Lower leg skin (tissue), 4 donors: ENCODE data around the gene ZNF385A. TPM values are rescaled to one million over a fixed set of nuclear protein-coding genes. Genes with fewer than 3 reads are reported as not detected.
A peak's percentile ranks its signal among the peaks of the same experiment; 100 is the strongest.

Experiments
- DNase-seq, 2 donors: peaks; one replicate each; pipeline ENCODE4 v3.0.0-alpha.2; 2019; ENCODE audit warnings: low spot score in 2 of 2
- H3K4me3 ChIP-seq: fragments of 200-600 bp; sonication (generic); 2 replicates; pipeline ENCODE4 v1.5.1; 2017; ENCODE audit warnings: mild to moderate bottlenecking, low read depth; ENCODE audit not compliant: poor library complexity, severe bottlenecking
- POLR2A ChIP-seq, 2 donors: fragments of 450-650 bp; IDR thresholded peaks; one replicate each; pipeline ENCODE4 v1.6.1; 2016 to 2017; ENCODE audit warnings: antibody characterized with exemption in 2 of 2, mild to moderate bottlenecking in 1 of 2, moderate library complexity in 1 of 2
- WGBS, 2 donors: methylation state at CpG; one replicate each; pipeline ENCODE4 v1.1.5; 2018; 5-methylcytosine and 5-hydroxymethylcytosine counted together
- intact Hi-C: fragments of 100-400 bp; cut with DNase I; formaldehyde crosslinking; loops from one replicate; pipeline ENCODE4 v1.15.0; 2023; ENCODE audit warnings: low total_unique reads
- total RNA-seq, 4 donors: library from RNA; depleted of rRNA; stranded (reverse); fragments of >200 nt; gene quantifications; one replicate each; pipeline ENCODE4 v1.1.0, GENCODE V29; 2016
- TF ChIP-seq, protein P1 (sequence below), 3 donors: fragments of 450-650 bp; IDR thresholded peaks; one replicate each; pipeline ENCODE4 v1.5.1; 2016; ENCODE audit warnings: antibody characterized with exemption in 3 of 3, mild to moderate bottlenecking in 3 of 3, moderate library complexity in 2 of 3

The ZNF385A gene
- total RNA-seq, 4 donors from 2014 or later: 89.0 to 183 (median 146) TPM

DNA sequence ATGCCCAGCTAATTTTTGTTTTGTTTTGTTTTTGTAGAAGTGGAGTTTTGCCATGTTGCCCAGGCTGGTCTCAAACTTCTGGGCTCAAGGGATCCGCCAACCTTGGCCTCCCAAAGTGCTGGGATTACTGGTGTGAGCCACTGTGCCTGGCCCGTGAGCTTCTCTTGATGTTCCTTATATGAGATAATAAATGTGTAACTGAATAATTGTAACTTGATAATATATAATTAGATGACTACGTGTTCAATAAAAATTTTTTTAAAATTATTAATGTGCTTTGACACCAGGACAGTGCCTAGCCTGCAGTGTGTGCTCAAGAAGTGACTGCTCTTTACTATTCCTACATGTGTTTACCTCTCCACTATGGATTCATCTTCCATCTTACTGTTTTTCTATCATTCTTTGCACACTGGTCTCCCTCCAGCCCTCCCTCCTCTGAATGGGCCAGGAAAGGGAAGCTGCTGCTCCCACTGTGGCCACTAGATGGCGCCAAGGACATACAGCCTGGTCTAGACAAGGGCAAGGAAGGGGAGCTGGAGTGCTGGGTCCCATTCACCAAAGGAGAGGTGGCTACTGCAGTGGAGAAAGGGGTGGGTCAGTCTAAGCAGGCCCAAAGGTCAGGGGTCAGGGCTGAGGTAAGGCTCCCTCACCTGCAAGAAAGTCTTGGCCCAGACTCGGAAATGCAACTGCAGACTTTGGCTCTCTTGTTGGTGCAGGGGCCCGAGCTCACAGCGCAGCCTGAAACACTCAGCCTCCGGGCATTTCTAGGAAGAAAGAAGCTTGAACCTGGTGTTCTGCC lies 14.7 kb upstream of the ZNF385A start:
- WGBS, 2 donors: 67 to 73% methylated on average over 8 of the region's 8 CpGs
- H3K4me3 ChIP-seq: no peak overlapping the region
- DNase-seq: peak; percentile 86 to 98
- no peak for TF ChIP-seq POLR2A (IDR thresholded peaks at IDR 0.05)
- TF ChIP-seq, protein P1, sequence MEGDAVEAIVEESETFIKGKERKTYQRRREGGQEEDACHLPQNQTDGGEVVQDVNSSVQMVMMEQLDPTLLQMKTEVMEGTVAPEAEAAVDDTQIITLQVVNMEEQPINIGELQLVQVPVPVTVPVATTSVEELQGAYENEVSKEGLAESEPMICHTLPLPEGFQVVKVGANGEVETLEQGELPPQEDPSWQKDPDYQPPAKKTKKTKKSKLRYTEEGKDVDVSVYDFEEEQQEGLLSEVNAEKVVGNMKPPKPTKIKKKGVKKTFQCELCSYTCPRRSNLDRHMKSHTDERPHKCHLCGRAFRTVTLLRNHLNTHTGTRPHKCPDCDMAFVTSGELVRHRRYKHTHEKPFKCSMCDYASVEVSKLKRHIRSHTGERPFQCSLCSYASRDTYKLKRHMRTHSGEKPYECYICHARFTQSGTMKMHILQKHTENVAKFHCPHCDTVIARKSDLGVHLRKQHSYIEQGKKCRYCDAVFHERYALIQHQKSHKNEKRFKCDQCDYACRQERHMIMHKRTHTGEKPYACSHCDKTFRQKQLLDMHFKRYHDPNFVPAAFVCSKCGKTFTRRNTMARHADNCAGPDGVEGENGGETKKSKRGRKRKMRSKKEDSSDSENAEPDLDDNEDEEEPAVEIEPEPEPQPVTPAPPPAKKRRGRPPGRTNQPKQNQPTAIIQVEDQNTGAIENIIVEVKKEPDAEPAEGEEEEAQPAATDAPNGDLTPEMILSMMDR (IDR thresholded peaks at IDR 0.05): peak in 1 of 3 donors; percentile 92
- intact Hi-C loops: no loop called here

DNA sequence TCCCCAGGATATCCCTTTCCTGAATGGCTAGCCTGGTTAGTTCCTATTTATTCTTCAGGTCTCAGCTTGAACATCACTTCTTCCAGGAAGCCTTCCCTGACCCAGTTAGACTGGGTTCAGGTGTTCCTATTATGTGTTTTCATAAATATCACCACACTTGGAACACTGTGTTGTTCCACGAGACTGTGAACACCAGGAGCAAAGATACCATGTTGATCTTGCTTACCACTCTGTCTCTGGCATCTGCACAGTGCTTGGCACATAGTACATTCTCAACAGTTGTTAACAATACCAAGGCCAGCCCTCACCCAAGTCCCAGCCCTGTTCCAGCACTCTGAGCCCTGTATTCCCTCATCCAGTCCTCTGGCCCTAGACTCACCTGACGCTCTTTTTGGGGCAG lies 13.7 kb upstream of the ZNF385A start:
- TF ChIP-seq, protein P1 (IDR thresholded peaks at IDR 0.05): no peak
- no peak for TF ChIP-seq POLR2A (IDR thresholded peaks at IDR 0.05)
- DNase-seq: no peak

DNA sequence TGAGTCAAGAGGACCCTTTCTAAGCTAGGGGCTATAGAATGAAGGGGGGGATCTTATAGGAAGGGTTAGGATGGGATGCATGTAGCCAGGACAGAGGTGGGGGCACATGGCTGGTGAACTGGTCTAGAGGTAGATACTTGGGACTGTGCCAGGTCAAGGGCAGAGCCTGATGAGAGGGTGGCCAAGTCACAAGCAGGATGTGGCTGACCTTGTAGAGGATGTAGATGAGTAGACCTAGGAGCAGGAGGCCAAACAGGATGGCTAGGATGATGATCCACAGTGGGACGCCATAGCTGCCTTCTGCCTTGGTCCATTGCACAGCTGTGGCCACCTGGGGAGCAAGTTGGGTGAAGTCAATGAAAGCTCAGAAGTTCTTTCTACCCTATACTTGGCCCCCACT lies 12.6 kb upstream of the ZNF385A start:
- 100% methylated on average over 1 of the region's 1 CpG for WGBS, 2 donors

More for the DNA sequence above, 13.7 kb upstream of the ZNF385A start:
- 85 to 86% methylated on average over 2 of the region's 2 CpGs for WGBS, 2 donors
- H3K4me3 ChIP-seq: no peak overlapping the region
- intact Hi-C loops: no loop called here

DNA sequence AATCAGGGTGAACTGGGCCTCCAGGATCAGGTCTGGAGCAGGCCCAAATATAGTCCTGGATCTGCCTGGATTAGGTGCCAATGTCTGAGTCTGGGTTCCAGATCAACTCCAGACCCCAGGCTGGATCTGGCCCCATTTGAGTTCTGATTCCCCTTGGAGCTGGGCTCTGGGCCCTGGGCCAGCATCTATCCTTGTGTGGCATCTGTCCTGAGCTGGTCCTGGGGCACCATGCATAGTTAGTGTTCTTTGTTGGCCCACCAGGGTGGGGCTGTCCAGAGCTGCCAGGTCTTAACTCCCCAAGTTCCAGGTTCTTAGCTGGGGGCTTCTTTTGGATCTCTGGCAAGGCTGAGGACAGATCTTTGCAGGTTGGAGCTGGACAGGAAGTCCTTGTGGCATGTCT lies 11.0 kb upstream of the ZNF385A start:
- TF ChIP-seq, protein P1 (IDR thresholded peaks at IDR 0.05): no peak
- no peak for TF ChIP-seq POLR2A (IDR thresholded peaks at IDR 0.05)

More for the DNA sequence above, 12.6 kb upstream of the ZNF385A start:
- no peak for DNase-seq
- intact Hi-C loops: no loop called here
- no peak for TF ChIP-seq POLR2A (IDR thresholded peaks at IDR 0.05)
- TF ChIP-seq, protein P1 (IDR thresholded peaks at IDR 0.05): no peak
- no peak overlapping the region for H3K4me3 ChIP-seq

DNA sequence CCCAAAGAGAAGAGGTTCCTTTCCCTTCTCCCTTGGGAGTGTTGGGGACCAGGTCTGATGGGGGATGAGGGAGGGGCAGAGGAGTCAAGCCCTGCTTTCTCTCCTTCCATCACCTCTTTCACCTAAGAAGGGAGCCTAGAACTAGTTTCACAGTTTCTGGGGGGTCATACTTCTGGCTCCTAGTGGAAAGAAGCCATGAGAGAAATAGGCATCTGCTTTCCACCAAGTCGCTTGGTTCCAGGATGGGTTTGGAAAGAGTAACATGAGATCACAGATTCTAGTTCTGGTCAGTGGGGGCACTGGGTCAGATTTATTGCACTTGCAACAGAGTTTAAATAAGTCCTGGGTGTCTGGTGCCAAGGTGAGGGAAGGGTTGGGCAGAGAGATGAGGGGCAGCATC lies 10.5 kb upstream of the ZNF385A start:
- intact Hi-C loops: no loop called here
- 94 to 100% methylated on average over 1 of the region's 1 CpG for WGBS, 2 donors
- no peak for DNase-seq
- H3K4me3 ChIP-seq: no peak overlapping the region
- TF ChIP-seq, protein P1 (IDR thresholded peaks at IDR 0.05): no peak
- TF ChIP-seq POLR2A (IDR thresholded peaks at IDR 0.05): no peak

More for the DNA sequence above, 11.0 kb upstream of the ZNF385A start:
- intact Hi-C loops: no loop called here
- H3K4me3 ChIP-seq: no peak overlapping the region
- DNase-seq: peak in 1 of 2 donors; percentile 85
